GM19397 (cell line): ENCODE data around the gene NOX3.
"Not testable (repeated sequence)": the region's sequence is repeated elsewhere in the genome, so short reads cannot be mapped to it uniquely, and the experiment has no call there.

Source experiments
- ATAC-seq: cut with Tn5 transposase; IDR thresholded peaks from one replicate; pipeline ENCODE4 v1.9.1; 2021; ENCODE audit warnings: mild to moderate bottlenecking, moderate library complexity; ENCODE audit not compliant: unreplicated experiment

Gene NOX3

DNA sequence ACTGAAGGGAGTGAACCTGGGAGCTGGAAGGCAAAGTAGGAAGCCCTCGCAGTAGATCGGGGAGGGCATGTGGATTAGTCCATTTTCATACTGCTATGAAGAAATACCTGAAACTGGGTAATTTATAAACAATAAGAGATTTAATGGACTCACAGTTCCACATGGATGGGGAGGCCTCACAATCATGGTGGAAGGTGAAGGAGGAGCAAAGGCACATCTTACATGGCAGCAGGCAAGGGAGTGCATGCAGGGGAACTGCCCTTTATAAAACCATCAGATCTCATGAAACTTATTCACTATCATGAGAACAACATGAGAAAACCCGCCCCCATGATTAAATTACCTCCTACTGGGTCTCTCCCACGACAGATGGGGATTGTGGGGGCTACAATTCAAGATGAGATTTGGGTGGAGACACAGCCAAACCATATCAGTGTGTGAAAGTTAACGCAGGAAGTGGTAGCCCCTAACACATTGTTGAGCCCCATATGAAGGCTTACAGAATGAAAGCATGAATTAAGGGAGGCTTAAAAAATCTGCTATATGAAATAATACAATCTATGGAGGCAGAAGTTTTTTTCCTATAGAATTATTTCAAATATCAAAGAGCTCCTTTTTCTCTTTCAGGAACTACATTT, 15.5 kb upstream of the NOX3 start:
- not testable (repeated sequence) for ATAC-seq

DNA sequence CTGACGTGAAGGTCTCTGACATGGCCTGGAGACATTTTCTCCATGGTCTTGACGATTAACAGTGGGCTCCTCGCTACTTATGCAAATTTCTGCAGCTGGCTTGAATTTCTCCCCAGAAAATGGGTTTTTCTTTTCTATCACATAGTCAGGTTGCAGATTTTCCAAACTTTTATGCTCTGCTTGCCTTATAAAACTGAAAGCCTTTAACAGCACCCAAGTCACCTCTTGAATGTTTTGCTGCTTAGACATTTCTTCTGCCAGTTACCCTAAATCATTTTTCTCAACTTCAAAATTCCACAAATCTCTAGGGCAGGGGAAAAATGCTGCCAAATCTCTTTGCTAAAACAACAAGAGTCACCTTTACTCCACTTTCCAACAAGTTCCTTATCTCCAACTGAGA, 12.9 kb upstream of the NOX3 start:
- not testable (repeated sequence) for ATAC-seq

DNA sequence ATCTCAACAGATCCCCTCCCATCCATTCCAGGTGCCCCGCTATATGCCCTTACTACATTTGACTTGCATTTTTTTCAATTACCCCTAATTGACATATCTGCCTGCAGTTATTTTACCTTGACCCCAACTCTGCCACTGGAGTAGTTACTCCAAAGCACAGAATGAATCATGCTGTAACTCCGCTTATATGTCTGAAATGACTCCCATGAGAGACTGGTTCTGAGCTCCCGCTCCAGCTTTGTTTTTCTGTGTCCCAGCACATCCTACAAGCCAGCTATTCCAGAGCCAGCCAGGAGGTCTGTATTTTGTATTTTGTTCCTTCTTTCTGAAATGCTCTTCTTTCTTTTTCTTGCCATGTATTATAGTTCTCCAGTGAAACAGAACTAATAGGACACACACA, 10.9 kb upstream of the NOX3 start:
- ATAC-seq, result no peak

DNA sequence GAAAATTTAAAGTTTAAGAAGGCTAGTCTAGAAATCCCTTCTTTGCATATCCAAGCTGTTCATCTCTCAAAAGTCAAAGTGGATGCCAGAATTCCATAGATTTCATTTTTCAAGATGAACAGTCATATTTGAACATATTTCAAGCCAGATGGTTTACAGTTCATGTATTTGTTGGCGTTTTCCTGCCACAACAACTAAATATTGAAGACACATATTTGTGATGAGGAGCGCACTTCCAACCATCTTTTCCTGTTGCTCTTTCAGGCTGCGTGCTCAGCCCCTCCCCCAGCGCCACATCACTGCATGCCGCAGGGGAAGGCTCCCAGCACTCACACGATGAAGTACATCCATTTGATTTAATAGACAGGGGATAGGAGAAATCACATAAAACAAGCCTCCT, 5.9 kb upstream of the NOX3 start:
- no peak for ATAC-seq

DNA sequence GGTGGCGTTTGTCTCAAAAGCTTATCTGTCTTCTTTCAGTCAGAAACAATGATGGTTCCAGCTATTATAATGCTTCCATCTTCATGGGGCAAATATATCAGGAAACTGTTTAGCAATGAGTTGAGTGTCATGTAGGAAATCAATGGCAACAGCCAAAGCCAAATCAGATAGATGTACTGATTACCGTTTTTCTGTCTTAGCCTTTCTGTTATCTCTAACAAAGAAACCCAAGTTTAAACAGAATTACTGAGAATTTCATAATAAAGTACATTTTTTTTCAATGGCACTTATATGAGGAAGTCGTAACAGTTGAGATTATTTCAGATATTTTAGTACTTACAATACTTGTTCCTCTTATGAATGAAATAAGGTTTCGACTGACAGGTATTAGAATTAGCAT, 1.2 kb downstream of the NOX3 start:
- no peak for ATAC-seq

DNA sequence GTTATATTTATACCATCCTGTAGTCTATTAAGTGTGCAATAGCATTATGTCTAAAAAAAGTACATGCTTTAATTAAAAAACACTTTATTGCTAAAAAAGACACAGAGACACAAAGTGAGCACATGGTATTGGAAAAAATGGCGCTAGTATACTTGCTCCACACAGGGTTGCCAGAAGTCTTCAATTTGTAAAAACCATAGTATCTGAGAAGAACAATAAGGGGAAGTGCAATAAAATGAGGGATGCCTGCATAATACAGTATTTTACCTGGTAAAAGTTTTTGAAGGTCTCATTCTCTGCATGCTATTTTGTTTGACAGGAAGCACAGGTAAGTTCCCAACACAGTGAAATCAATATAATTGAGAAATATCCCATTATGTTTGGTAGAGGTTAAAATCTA, 1.6 kb downstream of the NOX3 start:
- no peak for ATAC-seq

DNA sequence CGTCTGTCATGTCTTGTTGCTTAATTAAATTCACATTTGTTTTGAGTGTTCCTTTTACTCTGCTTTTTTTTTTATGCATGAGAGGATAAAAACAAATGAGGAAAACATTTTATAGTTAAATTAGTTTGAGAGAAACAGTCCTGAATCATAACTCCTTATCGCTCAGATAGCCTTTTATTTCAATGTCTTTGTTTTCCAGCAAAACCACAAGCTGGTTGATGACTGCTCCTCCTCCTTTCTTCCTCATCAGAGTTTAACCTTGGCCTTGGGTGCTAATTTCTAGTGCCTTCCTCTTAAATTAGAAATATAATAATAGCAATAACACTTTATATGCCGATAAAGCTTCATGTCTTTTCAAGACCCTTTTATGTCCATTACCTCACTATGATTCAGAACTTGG, 3.1 kb downstream of the NOX3 start:
- ATAC-seq, result no peak

DNA sequence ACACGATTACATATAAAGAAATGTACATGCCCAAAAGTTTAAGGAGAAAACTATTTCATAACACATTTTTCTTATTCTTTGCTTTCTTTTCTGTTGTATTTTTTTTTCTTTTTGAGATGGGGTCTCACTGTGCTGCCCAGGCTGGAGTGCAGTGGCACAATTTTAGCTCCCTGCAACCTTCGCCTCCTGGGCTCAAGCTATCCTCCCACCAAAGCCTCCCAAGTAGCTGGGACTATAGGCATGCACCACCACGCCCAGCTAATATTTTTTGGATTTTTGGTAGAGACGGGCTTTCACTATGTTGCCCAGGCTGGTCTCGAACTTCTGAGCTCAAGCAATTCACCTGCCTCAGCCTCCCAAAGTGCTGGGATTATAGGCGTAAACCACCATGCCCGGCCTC, 4.1 kb downstream of the NOX3 start:
- ATAC-seq, result not testable (repeated sequence)

DNA sequence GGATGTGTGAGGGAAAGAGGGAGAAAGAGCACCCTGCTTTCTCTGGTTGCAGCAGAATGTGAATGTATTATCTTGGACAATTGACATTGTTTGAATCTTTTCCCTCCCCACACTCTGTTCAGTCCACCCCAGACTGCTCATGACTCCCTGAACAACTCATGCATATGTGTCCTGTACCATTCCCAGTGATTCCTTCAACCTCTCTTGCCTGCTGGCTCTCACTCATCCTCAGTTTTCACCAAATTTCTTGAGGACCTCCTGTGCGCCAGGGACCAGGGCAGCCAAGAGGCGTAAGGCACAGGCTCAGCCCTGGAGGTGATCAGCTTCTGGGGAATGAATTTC, 5.4 kb downstream of the NOX3 start:
- no peak for ATAC-seq

DNA sequence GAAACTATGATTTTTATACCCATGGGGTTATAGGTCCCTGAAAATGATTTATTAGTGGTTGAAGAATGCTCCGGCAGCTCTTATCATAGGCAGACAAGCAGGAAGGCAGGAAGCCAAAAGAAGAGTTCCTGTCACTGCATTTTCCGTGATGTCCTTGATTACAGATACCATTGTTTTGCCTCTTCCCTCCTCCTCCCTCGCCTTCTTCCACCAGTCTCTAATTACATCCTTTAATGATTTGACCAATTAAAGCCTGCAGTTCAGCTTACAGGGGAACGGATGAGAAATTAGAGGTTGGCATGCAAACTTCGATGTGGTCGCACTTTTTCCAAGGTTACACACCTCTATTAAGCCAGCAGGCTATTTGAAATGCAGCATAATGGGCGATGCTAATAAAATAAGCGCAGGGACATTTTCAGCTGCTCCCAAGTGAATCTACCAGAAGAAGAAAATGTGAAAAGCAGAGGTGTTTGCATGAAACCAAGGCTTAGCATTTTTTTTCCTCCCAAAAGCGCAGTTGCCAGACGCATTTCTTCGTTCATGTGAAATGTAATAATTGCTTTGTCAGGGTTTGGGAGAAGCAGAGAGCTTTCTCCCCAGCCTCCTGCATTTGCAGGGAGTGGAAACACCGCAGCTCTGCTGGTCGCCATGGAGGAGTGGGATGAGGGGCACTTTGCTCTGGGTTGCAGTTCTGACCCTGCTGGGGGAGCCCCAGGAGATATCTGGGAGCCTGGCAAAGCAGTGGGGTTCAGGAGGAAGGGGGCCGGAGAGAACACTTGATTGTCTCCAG, 6.0 kb downstream of the NOX3 start:
- no peak for ATAC-seq

DNA sequence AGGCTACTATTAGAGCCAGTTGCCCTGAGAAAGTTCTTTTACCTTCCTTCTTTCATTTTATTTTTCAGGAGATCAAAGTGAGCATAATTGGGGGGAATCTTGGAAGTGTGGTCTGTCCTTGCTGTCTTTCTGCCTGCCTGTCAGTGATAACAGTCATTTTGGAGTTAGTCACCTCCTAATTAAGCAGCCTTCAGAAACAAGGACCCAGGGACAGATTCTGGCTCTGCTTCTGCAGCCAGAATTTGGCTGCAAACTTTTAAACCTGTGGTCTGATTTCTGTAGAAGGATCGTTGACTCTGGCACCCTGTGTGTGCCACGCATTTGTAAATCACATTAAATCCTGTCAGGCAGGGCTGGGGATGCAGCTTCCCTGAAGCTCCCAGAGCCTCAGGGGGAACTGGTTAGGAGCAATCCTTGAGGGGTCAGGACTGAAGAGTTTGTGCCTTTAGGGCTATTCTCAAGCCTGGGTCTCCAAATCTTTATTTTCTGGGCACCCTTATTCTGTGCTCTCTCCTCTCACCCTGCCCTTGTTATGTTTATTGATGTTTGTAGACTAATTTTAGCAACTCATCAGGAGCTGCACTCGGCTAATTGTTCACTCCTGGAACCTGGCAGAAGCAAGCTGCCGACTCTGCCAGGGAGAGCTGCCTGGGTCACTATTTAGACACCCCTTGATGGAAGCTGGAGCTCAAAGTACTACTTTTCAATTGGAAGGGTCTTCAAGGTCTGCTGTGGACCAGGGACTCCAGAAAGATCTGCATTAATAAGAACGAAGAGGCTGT, 6.8 kb downstream of the NOX3 start:
- ATAC-seq, result no peak

DNA sequence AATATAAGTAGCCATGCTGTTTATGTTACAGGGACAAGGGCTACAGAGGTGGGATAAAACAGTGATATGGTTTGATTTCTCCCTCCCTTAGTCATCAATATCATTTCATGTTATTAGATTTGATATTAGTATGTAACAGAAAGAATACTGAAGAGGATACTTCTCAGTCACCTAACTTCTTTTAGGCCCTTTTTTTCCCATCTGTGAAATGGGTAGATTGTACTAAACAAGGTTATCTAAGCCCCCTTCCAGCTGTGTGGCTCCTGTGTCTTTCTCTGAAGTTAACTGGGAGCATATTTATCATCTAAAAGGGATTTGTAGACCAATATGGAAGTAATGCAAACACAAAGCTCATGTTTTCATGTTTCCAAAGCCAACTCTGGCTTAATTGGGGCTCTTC, 7.7 kb downstream of the NOX3 start:
- ATAC-seq, result no peak

DNA sequence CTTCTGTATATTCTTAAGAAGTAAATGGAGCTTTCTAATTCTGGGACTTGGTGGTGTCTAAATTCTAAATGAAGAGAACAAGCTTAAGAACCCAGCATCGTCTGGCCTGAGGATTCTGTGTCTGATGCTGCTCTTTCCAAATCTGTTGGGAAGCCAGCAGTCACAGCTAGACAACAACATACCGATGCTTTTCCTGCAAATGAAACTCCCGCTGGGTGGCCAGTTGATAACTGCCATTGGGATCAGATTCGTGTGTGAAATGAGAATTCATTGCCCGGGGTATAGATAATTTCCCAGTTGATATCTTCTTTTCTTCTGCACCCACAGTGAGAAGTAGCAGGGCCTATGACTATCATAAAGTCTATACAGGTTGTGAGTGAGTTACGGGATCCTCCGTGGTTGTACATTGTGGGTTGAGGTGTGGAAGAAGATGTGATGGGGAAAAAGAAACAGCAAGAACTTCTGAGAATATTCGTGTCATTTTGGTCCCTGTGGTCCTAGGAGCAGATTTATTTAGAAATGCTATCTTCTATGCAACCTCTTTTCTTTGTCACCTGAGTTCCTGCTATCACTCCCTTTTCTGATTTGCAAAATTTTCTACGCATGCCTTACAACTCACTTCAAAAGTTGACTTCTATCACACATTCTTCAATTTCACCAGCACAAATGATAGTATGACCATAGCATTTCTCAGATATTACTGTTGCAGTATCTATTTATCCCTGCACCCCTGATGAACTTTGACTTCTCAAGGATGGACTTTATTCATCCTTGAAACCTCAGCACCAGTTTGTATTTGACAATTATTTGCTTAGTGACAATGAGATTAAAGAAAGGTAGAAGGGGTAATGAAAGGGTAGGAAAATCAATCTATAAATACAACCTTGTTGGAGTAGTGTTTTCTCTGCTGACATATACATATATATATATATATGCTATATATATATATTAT, 10.4 kb downstream of the NOX3 start:
- ATAC-seq, result no peak

DNA sequence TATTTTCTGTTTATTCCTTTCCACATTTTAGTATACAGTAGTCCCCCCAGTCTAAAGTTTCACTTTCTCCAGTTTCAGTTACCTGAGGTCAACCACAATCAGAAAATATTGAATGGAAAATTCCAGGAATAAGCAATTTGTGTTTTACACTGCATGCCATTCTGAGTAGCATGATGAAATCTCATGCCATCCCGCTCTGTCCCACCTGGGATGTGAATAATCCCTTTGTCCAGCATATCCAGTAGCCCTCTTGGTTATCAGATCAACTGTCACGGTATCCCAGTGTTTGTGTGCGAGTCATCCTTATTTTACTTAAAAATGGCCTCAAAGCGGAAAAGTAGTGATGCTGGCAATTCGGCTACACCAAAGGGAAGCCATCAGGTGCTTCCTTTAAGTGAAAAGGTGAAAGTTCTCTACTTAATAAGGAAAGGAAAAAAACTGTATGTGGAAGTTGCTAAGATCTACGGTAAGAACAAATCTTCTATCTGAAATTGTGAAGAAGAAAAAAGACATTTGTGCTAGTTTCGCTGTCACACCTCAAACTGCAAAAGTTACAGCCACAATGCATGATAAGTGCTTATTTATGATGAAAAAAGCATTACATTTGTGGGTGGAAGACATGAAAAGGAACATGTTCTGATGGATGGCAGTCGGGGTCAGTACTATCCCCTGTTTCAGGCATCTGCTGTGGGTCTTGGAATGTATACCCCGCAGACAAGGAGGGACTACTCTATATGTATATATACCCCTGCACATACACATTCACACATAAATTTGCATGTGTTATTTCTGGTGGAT, 11.3 kb downstream of the NOX3 start:
- no peak for ATAC-seq

DNA sequence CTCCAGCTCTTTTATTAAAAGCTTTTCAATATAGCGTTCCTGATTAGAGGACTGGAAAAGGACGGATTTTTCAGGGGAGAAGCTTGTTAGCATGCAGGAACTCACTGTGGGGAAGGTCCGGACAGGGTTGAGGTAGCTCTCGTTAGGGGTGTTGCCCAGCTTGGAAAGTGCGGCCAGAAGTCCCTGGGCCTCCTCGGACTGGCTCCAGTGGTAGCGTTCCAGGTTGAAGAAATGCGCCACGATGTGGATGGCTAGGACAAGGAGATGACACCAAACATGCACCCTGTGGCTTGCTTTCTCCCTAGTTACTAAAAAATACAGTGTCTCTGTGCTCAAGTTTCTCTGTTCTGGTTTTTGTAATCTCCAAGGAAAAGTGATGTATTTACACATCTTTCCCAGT, 12.5 kb downstream of the NOX3 start:
- no peak for ATAC-seq

DNA sequence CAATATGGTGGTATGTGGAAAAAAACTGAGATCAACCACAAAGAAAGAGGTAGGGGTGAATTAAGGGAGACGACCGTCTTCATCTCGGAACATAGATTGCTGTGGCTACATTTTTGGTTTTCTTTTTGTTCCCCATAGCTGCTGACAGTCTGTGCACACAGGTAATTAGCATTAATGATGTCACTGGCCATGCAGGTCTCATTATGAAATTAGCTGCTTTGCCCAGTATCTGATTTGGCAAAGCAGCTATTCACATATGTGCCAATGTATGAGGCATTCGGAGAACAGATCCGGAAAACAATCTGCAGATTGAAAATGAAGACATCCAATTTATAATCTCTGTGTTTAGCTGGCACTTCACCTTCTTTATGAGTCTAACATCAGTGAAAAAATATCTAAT, 13.1 kb downstream of the NOX3 start:
- no peak for ATAC-seq

DNA sequence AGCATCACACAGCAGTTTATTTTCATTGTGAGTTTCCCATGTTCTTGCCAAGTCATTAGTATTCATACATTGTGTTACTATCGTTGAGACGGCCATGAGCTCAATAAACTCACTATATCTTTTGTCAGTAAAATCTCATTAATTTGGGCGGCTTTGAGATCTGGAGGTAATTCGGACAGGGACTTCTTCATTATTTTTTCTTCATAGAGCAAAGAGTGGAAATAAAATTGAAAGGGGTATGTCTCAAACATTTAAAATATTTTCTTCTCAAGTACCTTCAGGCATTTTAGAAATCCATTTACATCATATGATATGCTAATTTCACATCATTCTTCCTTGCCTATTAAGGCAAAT, 14.6 kb downstream of the NOX3 start:
- ATAC-seq, result no peak

DNA sequence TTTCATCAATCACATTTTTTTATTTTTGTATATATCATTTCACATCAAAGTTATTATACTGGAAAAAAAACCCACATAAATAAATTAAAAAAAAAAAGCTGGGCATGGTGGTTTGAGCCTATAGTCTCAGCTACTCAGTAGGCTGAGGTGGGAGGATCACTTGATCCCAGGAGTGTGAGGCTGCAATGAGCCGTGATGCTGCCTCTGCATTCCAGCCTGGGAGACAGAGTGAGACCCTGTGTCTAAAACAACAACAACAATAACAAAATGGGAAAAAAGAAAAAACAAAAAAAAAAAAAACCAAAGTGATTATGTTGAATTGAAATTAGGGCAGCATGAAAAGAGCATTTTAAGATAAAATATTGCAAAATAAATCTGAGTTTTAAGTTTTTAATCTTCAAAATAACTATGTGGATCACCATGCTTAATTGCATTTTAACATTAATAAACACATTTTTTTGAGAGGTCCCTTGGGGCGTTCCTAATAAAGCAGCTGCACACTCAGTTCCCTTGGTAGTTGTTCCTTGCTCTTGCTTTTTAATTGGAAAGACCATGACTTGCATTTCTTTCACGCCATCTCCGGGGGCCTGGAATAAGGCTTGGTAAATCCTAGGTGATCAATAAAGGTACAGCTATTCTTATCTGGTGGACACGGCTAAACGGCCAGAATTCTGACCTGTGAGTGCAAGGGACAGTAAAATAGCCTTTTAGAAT, 15.1 kb downstream of the NOX3 start:
- ATAC-seq, result no peak

DNA sequence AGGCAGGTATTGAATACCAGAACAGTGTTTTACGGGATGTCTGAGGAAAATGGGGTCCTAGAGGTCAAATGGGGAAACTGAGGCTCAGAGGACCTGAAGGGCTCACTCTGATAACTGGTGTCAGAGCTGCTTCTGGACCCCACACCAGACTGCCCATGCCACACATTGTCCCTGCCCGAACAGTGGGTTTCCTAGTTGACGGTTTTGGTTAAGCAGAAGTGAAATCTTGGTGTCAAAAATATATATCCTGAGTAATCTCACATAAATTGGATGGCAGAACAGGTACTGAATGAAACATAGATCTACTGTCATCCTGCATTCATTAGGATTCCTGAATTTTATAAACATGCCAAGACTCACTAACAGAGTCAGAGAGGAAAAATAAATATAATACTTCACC, 16.3 kb downstream of the NOX3 start:
- peak; percentile 62 for ATAC-seq
